GM19452 (cell line): Measurements from ENCODE around the gene MCM3AP.
"Not testable (repeated sequence)": the region's sequence is repeated elsewhere in the genome, so short reads cannot be mapped to it uniquely, and the experiment has no call there.

Experiments used
- ATAC-seq: cut with Tn5 transposase; IDR thresholded peaks from one replicate; pipeline ENCODE4 v1.9.1; 2021; ENCODE audit not compliant: unreplicated experiment

Gene MCM3AP

DNA sequence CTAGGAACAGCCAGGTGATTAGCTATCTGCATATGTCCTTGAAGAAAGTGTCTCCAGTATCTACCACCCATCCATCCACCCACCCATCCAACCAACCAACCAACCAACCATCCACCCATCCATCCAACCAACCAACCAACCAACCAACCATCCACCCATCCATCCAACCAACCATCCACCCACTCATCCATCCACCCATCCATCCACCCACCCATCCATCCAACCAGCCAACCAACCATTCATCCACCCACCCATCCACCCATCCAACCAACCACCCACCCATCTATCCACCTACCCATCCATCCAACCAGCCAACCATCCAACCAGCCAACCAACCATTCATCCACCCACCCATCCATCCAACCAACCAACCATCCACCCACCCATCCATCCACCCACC, 26.2 kb upstream of the MCM3AP start:
- no peak for ATAC-seq

DNA sequence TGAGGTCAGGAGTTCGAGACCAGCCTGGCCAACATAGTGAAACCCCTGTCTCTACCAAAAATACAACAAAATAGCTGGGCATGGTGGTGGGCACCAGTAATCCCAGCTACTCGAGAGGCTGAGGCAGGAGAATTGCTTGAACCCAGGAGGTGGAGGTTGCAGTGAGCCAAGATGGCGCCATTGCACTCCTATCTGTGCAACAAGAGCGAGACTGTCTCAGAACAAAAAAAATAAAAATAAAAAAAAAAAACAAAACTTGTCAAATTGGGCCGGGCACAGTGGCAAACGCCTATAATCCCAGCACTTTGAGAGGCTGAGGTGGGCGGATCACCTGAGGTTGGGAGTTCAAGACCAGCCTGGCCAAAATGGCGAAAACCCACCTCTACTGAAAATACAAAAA, 24.8 kb upstream of the MCM3AP start:
- not testable (repeated sequence) for ATAC-seq

DNA sequence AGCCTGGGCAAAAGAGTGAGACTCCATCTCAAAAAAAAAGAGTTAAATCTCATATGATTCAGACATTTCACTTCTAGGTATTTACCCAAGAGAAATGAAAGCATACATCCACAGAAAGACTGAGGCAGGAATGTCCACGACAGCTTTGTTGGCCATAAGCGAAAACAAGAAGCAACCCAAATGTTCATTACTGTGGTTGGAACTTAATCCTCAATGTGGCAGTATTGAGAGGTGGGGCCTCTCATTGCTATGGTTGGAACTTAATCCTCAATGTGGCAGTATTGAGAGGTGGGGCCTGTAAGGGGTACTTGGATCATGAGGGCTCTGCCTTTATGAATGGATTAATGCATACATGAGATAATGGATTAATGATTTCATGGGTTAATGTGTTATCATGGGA, 23.0 kb upstream of the MCM3AP start:
- no peak for ATAC-seq

DNA sequence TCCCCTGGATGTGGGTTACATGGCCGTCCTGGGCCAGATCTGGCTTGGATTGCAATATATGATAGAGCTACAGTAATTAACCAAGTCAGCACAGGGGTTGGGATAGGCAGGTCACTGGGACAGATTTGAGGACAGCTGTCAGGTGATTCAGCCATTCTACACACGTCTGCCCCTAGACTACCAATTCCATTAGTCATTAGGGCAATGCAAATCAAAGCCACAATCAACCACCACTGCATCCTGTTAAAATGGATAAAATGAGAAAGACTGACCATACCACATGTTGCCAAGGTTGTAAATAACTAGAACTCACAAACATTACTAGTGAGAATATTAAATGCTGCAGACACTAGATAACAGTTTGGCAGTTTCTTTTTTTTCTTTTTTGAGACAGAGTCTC, 22.2 kb upstream of the MCM3AP start:
- ATAC-seq: no peak

DNA sequence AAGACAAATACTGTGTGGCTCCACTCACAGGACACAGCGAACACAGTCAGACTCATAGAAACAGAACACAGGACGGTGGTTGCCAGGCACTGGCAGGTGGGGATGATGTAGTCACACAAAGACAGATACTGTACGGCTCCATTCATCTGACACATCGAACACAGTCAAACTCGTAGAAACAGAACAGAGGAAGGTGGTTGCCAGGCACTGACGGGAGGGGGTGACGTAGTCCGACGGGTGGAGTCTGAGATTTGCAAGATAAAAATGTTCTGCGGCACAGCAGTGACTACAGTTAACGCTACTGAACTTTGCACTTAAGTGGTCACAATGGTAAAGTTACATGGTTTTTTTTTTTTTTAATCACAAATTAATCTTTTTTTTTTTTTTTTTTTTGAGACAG, 19.5 kb upstream of the MCM3AP start:
- no peak for ATAC-seq

DNA sequence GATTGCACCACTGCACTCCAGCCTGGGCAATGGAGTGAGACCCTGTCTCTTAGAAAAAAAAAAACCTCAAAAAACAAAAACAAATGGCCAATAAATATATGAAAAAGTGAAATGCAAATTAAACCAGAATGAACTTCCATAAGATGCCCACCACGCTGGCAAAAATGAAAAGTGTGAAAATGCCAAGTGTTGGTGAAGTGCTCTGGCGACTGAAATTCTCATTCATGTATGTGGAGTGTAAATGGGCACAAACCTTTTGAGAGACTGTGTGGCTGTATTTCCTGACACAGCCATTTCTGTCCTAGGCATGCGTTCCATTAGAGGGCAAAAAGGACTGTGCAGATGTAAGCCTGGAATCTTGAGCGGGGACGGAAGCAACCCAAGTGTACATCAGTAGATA, 19.0 kb upstream of the MCM3AP start:
- ATAC-seq: no peak

DNA sequence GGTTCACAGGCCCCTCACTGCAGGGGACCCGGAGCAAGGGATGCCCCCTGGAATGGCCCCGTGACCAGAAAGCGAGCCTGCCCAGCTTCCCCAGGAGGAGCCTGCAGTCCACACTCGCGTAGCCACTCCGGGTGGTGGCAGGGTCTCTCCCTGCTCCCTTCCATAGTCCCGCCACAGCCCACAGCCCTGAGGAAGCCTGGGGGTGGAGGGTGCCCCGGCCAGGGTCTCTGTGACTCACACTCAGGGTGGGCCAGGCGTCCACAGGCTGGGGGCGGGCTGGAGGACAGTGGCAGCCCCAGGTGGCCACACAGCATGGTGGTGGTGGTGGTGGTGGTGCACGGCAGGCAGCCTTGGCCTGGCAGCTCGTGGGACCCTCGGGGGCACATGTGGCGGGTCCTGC, 16.3 kb upstream of the MCM3AP start:
- no peak for ATAC-seq

DNA sequence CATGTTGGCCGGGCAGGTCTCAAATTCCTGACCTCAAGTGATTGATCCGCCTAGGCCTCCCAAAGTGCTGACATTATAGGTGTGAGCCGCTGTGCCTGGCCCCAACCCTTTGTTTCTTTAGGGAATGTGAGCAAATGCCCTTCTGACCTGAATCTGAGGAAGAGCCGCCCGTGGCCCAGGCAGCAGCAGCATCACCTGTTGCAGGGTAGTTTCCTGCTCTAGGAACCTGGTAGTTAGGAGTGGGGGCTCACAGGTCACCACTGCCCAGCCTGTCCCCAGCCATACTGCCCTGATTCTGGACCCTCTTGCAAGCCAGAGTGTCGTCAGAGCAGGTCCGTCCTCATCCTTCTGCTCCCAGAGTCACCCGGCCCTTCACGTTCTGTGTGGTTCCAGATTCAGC, 13.8 kb upstream of the MCM3AP start:
- ATAC-seq: no peak

DNA sequence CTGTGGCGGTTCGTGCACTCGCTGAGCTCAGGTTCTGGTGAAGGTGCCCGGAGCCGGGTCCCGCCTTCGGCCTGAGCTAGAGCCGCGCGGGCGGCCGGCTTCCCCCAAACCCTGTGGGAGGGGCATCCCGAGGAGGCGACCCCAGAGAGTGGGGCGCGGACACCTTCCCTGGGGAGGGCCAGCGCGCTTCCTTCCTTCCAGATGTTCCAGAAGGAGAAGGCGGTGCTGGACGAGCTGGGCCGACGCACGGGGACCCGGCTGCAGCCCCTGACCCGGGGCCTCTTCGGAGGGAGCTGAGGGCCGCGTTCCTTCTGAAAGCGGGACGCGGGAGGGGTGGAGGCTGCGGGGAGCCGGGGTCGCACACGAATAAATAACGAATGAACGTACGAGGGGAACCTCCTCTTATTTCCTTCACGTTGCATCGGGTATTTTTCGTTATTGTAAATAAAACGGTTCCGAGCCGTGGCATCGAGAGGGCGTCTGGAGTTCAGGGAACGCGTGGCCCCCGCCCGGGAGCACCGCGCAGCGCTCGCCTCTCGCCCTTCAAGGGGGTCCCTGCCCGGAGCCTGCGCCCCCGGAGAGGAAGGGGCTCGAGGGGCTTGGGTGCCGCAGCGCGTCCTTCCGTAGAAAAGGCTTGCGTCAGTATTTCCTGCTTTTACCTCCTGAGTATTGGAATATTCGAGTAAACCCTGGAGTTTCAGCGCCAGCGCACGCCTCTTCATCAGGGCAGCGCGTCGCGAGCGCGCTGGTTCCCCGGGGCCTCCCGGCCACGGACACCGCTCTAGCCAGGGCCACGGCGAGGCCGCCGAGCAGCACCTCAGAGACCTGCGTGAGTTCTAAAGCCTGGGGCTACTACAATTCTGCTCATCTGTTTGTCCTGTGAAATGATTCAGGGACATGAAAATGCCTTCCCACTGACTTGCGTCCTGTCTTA, 12.2 kb upstream of the MCM3AP start:
- no peak for ATAC-seq

DNA sequence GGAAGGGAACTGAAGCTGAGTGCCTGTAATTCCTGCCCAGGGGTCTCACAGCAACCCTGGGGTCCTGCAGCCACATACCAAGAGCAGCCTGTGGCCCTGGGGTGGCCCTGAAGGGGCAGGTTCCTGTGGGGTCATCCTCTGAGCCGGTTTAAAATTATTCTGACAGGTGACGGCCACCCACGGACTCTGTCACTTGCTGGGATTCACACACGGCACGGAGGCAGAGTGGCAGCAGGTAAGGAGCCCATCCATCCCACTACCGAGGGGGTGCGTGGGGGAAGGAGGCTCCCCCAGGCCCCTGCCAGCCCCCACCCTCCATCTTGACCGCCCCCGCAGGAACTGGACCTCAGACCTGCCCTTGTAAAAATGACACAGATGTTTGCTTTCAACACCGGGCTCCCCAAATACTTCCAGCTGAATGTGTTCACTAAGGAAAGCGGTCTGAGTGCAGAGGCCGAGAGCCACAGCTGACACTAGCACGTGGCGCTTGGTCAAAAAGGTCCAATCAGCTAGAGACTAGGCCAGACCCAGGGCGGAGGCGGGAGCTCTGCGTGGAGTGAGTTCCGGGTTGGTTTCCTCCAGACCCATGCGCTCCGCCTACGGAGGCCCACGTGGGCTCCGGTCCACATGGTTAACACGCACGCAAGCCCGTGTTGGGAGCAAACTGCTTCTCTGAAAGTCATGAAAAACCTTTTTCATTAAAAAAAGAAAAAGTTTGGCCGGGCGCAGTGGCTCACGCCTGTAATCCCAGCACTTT, 10.8 kb upstream of the MCM3AP start:
- no peak for ATAC-seq

DNA sequence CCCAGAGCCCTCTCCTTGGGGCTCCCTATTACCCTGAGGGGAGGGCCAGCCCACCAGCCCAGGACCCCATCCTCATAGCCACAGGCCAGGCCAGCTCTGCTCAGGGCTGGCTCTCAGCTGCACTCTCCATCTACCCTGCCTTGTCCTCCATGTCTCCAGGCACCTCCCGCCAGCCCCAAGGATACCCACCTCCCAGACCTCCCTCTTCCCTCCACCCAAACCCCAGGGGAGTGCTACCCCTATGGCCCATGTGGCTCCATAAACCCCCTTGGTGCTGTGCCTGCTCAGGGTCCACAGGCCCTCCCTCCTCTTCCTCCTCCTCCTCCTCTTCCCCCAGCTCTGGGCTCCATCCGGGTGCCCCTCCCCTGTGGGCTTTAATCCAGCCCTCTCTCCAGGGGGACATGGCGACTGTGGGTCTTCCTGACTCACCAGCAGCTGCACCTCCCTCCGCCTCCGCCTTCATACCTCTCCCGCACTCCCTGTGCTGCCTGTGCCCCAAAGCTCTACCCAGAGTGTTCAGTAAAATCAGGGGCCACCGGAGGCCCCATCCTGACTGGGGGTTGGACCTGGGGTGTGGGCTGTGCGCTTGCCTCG, 9.9 kb upstream of the MCM3AP start:
- ATAC-seq: no peak

DNA sequence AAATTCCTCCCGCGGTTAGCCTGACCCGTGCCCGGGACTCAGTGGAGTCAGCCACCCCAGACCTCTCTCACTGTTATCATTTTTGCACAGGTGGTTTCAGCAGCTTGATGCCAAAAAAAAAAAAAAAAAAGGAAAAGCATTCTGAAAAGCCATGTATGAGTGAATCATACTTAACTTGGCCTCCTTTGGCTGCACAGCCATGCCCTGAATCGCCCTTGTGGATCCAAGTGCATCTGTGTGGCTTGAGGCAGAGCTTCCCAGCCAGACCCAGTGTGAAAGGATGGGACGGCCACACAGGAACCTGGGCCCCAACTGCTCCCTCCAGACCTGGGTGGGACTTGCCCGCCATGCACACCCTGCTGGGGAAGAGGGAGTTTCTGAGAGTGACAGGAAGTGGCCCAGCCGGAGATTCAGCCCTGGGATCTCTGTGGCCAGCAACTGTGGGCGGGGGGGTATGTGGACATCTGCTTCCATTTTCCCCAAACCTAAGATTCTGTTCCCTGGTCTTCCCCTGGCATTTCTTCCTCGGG, 9.3 kb upstream of the MCM3AP start:
- ATAC-seq: no peak

DNA sequence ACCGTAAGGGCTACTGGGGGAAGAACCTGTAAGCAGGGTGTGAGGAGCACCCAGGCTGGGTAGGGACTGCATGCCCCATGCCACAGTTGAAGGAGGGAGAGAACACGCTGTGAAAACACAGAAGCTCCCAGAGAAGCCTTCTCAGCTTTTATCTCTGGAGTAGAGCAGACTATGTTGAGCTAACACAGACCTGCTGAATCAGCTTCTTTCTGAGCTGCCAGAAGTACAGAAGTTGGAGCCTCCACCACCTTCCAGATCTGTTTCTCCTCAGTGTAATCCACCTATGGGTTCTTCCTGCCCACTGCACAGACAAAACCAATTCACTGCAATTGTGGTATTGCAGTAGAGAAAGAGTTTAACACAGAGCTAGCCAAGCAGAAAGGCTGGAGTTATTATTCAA, 6.2 kb upstream of the MCM3AP start:
- ATAC-seq: no peak

DNA sequence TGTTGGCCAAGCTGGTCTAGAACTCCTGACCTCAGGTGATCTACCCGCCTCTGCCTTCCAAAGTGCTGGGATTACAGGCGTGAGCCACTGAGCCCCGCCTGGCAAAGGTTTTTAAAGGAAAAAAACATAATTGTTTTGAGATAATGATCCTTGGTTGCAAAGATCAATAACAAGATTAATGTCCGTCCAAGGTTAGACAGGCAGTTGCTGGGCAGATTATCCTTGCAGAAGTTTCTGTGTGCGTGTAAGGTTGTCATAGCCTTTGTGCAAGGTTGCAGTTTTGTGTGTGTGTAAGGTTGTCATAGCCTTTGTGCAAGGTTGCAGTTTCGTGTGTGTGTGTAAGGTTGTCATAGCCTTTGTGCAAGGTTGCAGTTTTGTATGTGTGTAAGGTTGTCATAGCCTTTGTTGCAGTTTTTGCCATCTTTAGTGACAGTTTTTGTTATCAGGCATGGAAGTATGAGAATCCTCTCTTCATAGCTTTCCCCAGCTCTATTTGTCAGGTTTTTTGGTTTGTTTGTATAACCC, 4.3 kb upstream of the MCM3AP start:
- ATAC-seq: no peak

DNA sequence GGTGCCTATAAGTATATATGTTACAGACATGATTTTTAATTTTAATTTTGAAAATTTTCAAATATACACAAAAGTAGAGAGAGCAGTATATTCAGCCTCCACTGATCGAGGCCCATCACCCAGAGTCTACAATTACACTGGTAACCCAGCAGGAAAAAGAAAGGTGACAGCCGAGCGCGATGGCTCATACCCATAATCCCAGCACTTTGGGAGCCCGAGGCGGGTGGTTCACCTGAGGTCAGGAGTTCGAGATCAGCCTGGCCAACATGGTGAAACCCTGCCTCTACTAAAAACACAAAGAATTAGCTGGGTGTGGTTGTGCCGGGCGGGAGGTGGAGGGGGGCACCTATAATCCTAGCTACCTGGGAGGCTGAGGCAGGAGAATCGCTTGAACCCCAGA, 2.1 kb upstream of the MCM3AP start:
- no peak for ATAC-seq

DNA sequence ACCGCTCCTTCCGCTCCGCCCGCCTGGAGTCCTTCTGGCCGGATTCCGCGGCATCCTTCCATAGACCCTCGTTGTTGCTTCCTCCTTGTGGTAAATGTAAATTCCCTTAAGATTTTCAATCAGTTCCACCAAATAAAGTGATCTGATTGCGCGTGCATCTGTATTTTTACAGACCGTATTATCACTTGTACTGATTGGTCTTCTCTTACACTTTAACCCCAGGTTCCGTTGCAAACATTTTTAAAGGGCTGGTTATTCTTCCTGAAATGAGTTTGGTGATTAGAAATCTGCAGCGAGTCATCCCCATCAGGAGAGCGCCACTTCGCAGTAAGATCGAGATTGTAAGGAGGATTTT, 1.2 kb upstream of the MCM3AP start:
- no peak for ATAC-seq

DNA sequence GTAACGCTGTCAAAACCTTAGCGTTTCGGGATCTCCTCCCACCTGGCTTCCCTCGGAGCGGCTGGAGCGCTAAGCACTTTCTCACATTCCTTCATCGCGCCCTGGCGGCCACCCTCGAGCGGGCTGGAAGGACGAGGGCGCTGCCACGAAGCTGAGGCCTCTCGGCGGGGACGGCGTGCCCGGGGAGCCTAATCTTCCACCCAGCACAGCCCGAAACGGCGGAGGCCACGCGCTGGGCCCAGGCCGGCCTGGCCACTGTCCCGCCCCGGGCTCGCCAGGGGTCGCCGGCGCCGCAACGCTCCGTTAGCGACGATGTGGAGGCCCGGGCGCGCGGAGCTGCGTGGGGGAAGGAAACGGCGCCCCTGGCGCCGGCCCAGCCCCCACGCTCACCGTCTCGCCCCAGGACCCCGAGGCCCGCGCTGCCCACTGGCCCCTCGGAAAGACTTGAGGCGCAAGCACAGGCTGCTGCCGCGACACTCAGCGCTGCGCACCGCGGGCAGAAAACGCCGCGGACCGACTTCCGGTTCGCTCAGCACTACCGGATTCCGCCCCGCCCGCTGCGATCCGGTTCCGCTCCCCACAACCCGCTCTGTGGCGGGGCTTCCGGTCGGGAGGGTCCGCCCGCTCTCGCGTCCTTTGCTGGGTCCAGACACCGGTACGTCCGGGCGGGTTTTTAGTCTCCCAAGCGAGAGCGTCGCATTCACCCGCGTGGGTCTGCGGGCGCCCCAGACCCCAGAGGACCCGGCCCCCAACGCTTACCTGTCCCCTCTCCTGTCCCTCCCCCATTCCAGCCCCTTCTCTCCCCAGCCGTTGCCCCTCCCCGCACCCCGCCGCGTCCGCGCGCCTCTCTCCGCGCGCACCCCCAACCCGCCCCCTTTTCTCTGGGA, 593 bp upstream of the MCM3AP start, which contains the start of gene YBEY:
Gene YBEY (plus strand): TSS at position 582 of the 887 bp plus-strand sequence. CDS start 572 bp downstream, outside the sequence.
- ATAC-seq: peak; percentile 84

DNA sequence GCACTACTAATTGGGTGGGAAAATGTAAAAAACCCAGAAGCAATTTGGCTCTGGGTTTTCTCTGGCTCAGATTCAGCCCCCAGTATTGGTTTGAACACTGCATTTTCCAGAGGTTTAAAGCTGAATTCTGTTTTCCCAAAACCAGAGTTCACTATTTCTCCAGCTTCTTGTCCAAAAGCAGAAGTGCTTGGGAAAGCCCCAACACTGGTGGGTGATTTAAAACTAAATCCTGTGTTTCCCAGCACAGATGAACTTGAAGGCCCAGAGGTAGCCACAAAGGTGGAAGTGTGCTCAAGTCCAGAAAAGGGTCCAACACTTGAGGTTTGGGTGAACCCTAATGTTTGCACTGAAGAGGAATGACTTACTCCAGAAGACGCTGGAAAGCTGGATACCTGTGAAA, 678 bp downstream of the MCM3AP start:
- ATAC-seq: no peak

DNA sequence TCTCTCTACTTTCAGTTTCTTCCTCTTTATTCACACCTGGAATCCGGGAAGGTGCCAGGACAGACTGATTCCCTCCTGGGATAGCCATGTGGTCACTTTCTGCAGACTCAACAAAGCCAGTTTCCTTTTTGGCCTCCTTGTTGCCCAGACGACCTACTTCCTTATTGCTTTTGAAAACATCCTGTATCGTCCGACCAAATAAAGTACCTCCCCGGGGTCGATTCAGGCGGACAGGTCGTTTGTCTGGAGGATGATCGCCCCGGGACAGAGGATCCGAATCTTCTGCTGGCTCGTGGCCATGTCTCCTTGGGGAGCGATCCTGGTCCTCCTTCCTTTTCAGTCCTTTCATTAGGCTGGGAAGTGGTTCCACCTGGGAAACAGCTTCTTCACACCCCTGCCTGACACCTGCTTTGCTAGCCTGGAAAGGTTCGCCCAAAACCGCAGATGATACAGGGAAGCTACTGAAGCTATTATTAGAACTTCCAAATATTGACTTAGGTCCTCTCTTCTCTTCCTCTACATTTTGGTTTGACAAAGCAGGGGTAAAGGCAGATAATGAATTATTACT, 1.2 kb downstream of the MCM3AP start:
- ATAC-seq: no peak

DNA sequence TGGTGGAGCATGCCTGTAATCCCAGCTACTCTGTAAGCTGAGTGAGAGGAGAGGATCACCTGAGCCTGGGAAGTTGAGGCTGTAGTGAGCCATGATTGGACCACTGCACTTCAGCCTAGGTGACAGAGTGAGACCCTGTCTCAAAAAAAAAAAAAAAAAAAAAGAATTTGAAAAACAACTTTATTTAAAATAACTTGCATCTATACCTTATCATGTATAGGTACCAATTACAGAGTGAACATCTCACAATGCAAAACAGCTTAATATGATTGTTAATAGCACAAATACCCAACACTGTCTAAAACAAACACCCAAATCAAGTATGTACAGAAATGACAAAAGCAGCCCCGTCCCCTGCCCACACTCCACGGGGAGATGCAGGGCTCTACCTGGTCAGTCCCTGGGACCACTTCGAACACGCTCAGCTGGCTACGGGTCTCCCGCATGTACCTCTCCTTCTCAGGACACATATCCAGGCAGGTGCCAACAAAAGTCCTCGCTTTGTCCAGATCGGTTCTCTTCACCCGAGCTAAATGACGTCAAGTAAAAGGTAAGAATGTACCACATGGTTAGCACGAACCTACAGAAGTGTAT, 10.5 kb downstream of the MCM3AP start:
- no peak for ATAC-seq
